HG02588 (cell line): ENCODE results near the gene OOSP1.
"Not testable (repeated sequence)": the region's sequence is repeated elsewhere in the genome, so short reads cannot be mapped to it uniquely, and the experiment has no call there.

Experiments used
- ATAC-seq: cut with Tn5 transposase; IDR thresholded peaks from one replicate; pipeline ENCODE4 v1.9.1; 2021; ENCODE audit warnings: mild to moderate bottlenecking, moderate library complexity; ENCODE audit not compliant: unreplicated experiment

OOSP1 gene

DNA sequence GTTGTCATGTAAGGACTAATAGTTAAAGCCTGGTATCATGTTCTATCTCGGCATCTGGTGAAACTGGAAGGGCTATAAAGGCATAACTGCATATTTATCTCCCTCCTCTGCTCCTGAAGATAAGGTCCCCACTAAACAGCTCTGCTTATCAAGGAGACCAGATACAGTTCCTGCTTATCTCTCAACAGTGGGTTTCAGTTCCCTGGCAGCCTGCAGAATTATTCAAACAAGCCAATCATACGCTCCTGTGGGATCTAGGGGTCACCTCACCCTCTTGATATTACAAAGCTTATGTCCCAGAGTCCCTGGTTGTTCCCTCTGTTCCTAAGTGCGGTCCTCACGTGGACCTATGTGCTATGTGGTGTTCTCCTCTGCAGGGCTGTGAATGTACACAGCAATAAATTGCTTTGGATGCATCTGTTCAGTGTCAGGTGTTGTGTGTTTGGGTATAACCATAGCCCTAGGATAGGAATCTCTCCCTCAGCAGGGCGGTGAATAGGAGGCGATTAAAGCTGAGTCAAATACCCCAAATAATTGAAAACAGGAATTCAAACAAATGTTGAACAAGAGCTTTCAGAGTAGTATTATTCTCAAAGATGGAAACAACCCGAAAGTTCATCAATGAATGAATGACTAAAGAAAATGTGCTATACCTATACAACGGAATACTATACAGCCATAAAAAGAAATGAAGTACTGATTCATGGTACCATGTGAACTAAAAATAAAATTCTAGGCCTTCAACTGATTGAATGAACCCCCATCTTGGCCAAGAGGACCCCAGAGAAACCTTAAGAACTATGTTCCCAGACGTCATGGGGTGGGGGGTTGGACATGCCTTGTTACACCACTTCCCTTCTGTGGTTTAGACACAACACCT, 22.5 kb downstream of the OOSP1 start:
- no peak for ATAC-seq

DNA sequence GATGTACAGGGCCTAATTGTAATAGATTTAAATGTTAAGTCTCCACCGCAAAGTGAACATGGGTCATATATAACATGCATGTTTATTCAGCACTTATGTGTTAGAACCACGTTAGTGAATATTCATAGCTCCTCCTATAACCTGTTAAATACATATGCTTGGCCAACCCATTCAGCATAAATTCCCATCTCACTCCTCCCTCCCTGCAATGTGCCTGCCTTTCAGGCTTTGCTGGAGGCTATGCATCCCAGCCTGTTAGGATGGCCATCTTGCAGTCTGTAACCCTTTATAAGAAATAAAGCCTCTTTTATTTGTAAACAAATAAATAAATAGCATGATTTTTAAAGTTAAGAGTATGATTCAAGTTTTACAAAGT, 23.9 kb downstream of the OOSP1 start:
- ATAC-seq: no peak

DNA sequence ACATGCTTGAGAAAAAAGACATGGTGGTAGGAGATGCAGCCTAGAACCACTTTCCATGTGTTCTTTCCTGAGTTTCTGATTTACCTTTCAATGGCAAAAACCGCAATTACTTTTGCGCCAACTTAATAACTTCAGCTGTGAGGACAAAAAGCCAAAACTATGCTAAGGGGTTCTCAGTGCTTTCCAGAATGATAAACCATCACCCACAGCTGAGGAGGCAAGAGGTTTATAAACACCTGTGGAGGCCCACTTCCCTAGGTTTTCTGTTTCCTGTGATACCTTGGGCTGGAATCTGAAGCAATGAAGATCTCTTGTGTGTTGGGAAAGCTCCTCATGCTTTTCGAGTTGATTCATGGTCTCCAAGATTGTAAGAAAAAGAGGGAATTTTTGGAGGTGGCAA, 25.5 kb downstream of the OOSP1 start, which contains the start of gene OOSP4A:
OOSP4A (plus strand) TSS at position 301 of the 400 bp plus-strand sequence; CDS start at position 301, 0 bp downstream.
- ATAC-seq: no peak

- ATAC-seq: no peak
Measured at GRCh38 chr11:59965424-59965823, 27.2 kb downstream of the OOSP1 start.

GRCh38 chr11:59966201-59966600, 28.0 kb downstream of the OOSP1 start:
- no peak for ATAC-seq

- no peak for ATAC-seq
Measured at GRCh38 chr11:59967677-59968394, 29.6 kb downstream of the OOSP1 start.

- no peak for ATAC-seq
Measured at GRCh38 chr11:59968395-59968783, 30.2 kb downstream of the OOSP1 start.

DNA sequence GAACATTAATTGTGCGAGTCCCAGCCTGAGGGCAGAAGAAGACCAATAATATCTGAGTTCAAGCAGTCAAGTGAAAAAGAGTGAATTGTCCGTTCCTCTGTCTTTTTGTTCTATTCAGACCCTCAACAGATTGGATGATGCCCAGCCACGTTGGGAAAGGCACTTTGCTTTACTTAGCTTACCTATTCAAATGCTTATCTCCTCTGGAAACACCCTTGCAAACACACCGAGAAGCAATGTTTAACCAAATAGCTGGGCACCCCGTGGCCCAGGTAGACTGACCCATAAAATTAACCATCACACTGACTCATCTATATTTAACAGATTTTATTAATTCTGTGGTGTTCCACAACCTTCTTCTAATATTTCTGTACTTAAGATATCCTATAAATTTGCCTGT, 34.9 kb downstream of the OOSP1 start:
- ATAC-seq: no peak

GRCh38 chr11:59981106-59981770, 43.0 kb downstream of the OOSP1 start:
- ATAC-seq: no peak

DNA sequence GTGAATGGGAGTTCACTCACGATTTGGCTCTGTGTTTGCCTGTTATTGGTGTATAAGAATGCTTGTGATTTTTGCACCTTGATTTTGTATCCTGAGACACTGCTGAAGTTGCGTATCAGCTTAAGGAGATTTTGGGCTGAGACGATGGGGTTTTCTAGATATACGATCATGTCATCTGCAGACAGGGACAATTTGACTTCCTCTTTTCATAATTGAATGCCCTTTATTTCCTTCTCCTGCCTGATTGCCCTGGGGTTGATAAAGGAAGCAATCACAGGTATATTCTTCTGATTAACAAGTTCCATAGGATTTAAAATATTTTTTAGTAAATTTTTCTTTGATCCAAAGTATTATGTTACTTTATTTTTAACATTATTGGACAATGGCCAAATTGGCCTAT, 43.8 kb downstream of the OOSP1 start:
- ATAC-seq: not testable (repeated sequence)

- ATAC-seq: no peak
Measured at GRCh38 chr11:59983212-59983611, 45.0 kb downstream of the OOSP1 start.

- no peak for ATAC-seq
Measured at GRCh38 chr11:59984368-59984767, 46.1 kb downstream of the OOSP1 start.

DNA sequence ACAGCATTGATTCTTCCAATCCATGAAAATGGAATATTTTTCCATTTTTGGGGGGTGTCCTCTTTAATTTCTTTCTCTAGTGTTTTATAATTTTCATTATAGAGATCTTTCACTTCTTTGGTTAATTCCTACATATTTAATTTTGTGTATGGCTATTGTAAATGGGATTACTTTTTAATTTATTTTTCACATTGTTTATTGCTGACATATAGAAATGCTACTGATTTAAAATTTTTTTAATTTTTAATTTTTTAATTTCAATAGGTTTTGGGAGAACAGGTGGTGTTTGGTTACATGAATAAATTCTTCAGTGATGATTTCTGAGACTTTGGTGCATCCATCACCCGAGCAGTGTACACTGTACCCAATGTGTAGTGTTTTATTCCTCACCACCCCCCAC, 52.2 kb downstream of the OOSP1 start:
- no peak for ATAC-seq

DNA sequence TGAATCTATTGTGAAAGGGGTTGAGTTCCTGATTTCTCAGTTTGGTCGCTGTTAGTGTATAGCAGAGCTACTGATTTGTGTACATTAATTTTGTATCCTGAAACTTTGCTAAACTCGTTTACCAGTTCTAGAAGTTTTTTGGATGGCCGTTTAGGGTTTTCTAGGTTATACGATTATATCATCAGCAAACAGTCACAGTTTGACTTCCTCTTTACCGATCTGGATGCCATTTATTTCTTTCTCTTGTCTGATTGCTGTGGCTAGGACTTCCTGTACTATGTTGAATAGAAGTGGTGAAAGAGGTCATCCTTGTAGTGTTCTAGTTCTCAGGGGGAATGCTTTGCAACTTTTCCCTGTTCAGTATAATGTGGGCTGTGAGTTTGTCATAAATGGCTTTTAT, 54.2 kb downstream of the OOSP1 start:
- no peak for ATAC-seq

DNA sequence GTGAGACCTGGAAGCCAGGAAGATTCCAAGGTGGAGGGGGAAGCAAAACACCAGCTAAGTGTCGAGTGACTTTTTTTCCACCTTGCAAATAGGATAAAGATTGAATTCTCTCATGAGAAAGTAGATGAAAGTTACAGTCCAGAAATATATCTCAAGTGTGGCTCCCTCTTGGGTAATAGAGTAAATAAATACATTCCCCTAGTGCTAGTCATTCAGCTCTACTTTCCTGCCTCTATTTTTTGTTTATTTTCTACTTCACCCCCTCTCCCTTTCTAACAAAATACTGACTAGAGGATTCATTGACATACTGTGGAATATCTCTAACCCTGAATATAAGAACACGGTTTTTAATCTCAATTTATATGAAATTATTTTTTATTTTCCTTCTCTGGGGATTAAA, 59.6 kb downstream of the OOSP1 start:
- no peak for ATAC-seq

DNA sequence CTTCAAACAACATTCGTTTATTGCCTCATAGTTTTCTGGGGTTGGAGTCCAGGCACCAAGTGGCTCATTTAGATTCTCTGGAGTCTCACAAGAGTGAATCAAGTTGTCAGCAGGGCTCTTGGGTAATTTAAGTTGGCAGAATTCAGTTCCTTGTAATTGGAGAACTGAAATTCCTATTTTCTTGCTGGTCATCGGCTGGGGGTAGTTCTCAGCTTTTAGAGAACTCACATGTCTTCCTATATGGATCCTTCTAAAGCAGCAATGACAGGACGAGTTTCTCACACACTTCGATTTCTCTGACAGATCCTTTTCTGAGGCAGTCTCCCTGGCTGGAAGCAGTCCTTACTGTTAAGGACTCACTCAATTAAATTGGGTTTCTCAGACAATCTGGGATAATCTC, 61.5 kb downstream of the OOSP1 start:
- ATAC-seq: no peak

DNA sequence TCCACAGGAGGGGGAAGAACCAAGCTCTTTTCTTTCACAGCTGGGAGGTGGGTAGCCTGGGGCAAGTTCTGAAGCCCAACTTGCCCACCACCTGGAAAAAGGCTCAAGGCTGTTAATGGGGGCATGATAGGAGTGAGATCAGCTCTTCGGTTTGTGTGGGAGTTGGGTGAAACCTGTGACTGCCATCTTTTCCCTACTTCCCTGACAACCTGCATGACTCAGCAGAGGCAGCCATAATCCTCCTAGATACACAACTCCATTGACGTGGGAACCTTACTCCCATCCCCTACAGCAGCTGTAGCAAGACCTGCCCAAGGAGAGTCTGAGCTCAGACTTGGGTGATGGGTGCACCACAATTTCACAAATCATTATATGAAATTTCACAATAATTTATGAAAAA, 65.5 kb downstream of the OOSP1 start:
- no peak for ATAC-seq

DNA sequence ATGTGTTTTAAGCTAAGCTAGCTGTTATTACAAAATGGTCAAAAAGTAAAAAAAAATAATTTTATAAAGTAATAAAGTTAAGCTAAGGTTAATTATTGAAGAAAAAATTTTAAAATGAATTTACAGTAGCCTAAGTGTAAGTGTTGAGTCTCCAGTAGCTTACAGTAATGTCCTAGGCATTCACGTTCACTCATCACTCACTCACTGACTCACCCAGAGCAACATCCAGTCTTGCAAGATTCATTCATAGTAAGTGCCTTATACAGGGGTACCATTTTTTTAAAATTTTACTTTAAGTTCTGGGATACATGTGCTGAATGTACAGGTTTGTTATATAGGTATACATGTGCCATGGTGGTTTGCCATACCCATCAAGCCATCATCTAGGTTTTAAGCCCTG, 67.1 kb downstream of the OOSP1 start:
- ATAC-seq: no peak
